CD4-positive, alpha-beta T cell treated with Interleukin-15 for 4 hours (primary cell): ENCODE data around the gene KIF26A.
"Not testable (repeated sequence)": the region's sequence is repeated elsewhere in the genome, so short reads cannot be mapped to it uniquely, and the experiment has no call there.

Experiments
- DNase-seq: peaks from one replicate; pipeline ENCODE4 v3.0.0-alpha.2; 2020; ENCODE audit warnings: low spot score

KIF26A gene

GRCh38 chr14:104223101-104224041, 85.0 kb downstream of the KIF26A start:
- DNase-seq, result no peak

GRCh38 chr14:104224131-104224505, 85.7 kb downstream of the KIF26A start:
- DNase-seq, result no peak

GRCh38 chr14:104224506-104225277, 86.3 kb downstream of the KIF26A start:
- no peak for DNase-seq

- not testable (repeated sequence) for DNase-seq
Observed at GRCh38 chr14:104225278-104226190, 87.1 kb downstream of the KIF26A start.

GRCh38 chr14:104226421-104227383, 88.3 kb downstream of the KIF26A start:
- no peak for DNase-seq

GRCh38 chr14:104227806-104228205, 89.4 kb downstream of the KIF26A start:
- DNase-seq, result no peak

- DNase-seq, result no peak
Observed at GRCh38 chr14:104228221-104228620, 89.8 kb downstream of the KIF26A start.

- DNase-seq, result no peak
Observed at GRCh38 chr14:104228716-104229533, 90.5 kb downstream of the KIF26A start.

GRCh38 chr14:104229534-104230055, 91.2 kb downstream of the KIF26A start:
- no peak for DNase-seq

- DNase-seq, result no peak
Observed at GRCh38 chr14:104230119-104230815, 91.9 kb downstream of the KIF26A start.
